Natural killer cell (primary cell): Measurements from ENCODE around the gene RCCD1. TPM values are rescaled to one million over a fixed set of nuclear protein-coding genes. Genes with fewer than 3 reads are reported as not detected.
A peak's percentile ranks its signal among the peaks of the same experiment; 100 is the strongest.

Experiments
- ATAC-seq, 3 donors: fragments of 150-1000 bp in 2 of 3; fragments of 200-7000 bp in 1 of 3; cut with Tn5 transposase; 1 replicate in 1 of 3; 2 replicates in 2 of 3; pipeline ENCODE4 v1.10.0; 2021; ENCODE audit warnings: mild to moderate bottlenecking in 2 of 3, moderate library complexity in 2 of 3
- DNase-seq, 2 donors: peaks; one replicate each; pipeline versions ENCODE4 v3.0.0 to v3.0.0-alpha.2; 2013 to 2021; ENCODE audit warnings: mixed read lengths in 1 of 2
- H3K27ac ChIP-seq: one replicate; pipeline ENCODE4 v1.5.1; 2013; ENCODE audit warnings: mild to moderate bottlenecking, low read length
- H3K27me3 ChIP-seq: one replicate; pipeline ENCODE4 v1.6.1; 2013; ENCODE audit warnings: low read length; ENCODE audit not compliant: control insufficient read depth, insufficient read depth
- H3K36me3 ChIP-seq: one replicate; pipeline ENCODE4 v1.6.1; 2013; ENCODE audit warnings: low read length; ENCODE audit not compliant: control insufficient read depth, insufficient read depth
- H3K4me1 ChIP-seq: one replicate; pipeline ENCODE4 v1.6.1; 2013; ENCODE audit warnings: low read length; ENCODE audit not compliant: control insufficient read depth, insufficient read depth
- H3K4me3 ChIP-seq: one replicate; pipeline ENCODE4 v1.5.1; 2013; ENCODE audit warnings: low read length
- H3K9me3 ChIP-seq: one replicate; pipeline ENCODE4 v1.6.1; 2013; ENCODE audit warnings: low read length; ENCODE audit not compliant: control insufficient read depth, insufficient read depth
- H3K27ac Mint-ChIP-seq, 2 donors: one replicate each; pipeline ENCODE4 v1.8.0; 2022; ENCODE audit warnings: mild to moderate bottlenecking in 2 of 2, mixed read lengths in 2 of 2, moderate library complexity in 1 of 2
- H3K27me3 Mint-ChIP-seq, 2 donors: one replicate each; pipeline ENCODE4 v1.8.0; 2022; ENCODE audit warnings: low read depth in 2 of 2, mixed read lengths in 2 of 2
- H3K36me3 Mint-ChIP-seq: one replicate; pipeline ENCODE4 v1.8.0; 2022; ENCODE audit warnings: mixed read lengths
- H3K4me1 Mint-ChIP-seq, 2 donors: one replicate each; pipeline ENCODE4 v1.8.0; 2022; ENCODE audit warnings: mixed read lengths in 2 of 2
- H3K4me3 Mint-ChIP-seq: one replicate; pipeline ENCODE4 v1.8.0; 2022; ENCODE audit warnings: mild to moderate bottlenecking, moderate library complexity, mixed read lengths
- H3K9me3 Mint-ChIP-seq, 2 donors: one replicate each; pipeline ENCODE4 v1.8.0; 2022; ENCODE audit warnings: mixed read lengths in 2 of 2
- CTCF ChIP-seq: fragments of 200-600 bp; IDR thresholded peaks from one replicate; pipeline ENCODE4 v1.8.0; 2022; ENCODE audit warnings: antibody characterized with exemption
- WGBS: methylation state at CpG from one replicate; pipeline ENCODE4 v1.1.7; 2013; ENCODE audit warnings: missing lambda C conversion rate; ENCODE audit not compliant: insufficient coverage; 5-methylcytosine and 5-hydroxymethylcytosine counted together
- intact Hi-C: fragments of 100-400 bp; cut with micrococcal nuclease; formaldehyde crosslinking; loops from one replicate; pipeline ENCODE4 v1.14.2; 2022
- total RNA-seq, 4 donors: library from RNA; stranded (reverse); fragments of 120-200 nt in 1 of 4; gene quantifications; one replicate each; pipeline versions ENCODE4 v1.2.3 to v1.2.4, GENCODE V29; 2013 to 2022

RCCD1 gene
- total RNA-seq, 3 donors from 2014 or later (not counting 1 experiment from before 2014, with no cell fraction given) = 4.2 to 5.4 (median 5.1) TPM

- Histone ChIP-seq H3K36me3 (peaks cover 94% of the 10 kb centered on the region), H3K27me3 (no peaks in the 10 kb centered on the region), H3K9me3 (no peaks in the 10 kb centered on the region), H3K4me1 (peaks cover 14% of the 10 kb centered on the region), H3K4me3 (no peak overlapping the region), H3K27ac (no peak overlapping the region)
- H3K9me3 Mint-ChIP-seq = no peaks in the 10 kb centered on the region
- H3K4me3 Mint-ChIP-seq = no peak overlapping the region
- peaks cover 0 to 5% of the 10 kb centered on the region in 2 donors for H3K4me1 Mint-ChIP-seq
- 62% methylated on average over 6 of the region's 7 CpGs for WGBS
- TF ChIP-seq CTCF = no peak
- H3K27me3 Mint-ChIP-seq = no peaks in the 10 kb centered on the region
- H3K36me3 Mint-ChIP-seq = peaks cover 6% of the 10 kb centered on the region
- no peak for DNase-seq
- peak in 1 of 3 donors; percentile 18 for ATAC-seq
- H3K27ac Mint-ChIP-seq = peak overlapping the region in 1 of 2 donors; percentile 38
- intact Hi-C loops = no loop called here
Measured at GRCh38 chr15:90915216-90915807, 39.4 kb upstream of the RCCD1 start.

DNA sequence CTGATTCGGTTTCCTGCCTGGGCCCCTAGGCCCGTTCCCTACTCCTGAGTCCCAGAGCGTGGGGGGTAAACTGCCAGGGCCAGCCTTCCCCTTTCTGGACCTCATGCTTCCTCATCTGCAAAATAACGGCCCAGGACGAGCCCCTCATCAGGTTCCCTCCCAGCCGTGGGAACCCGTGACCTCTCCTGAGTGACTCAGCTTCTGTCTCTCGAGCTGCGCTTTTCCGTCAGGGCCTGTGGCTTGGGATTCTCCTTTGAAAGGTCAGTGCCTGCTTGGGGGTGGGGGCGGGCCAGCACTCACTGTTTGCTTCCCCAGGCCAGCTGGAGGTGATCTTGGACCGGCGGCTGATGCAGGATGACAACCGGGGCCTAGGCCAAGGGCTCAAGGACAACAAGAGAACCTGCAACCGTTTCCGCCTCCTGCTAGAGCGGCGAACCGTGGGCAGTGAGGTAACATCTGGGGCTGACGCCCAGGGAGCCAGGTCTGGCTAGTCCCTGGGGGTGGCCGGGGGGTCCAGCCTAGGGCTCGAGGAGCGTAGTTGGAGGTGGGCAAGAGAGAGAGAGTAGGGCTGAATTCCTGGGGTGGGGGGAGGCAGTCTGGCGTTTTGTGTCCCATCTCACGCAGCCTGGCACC is 38.8 kb upstream of the RCCD1 start:
- ATAC-seq (peak in 2 of 3 donors; percentile 22 to 59), DNase-seq (no peak)
- Histone ChIP-seq H3K9me3 (no peaks in the 10 kb centered on the region), H3K27me3 (no peaks in the 10 kb centered on the region), H3K27ac (no peak overlapping the region), H3K4me3 (no peak overlapping the region), H3K4me1 (peaks cover 14% of the 10 kb centered on the region), H3K36me3 (peaks cover 93% of the 10 kb centered on the region)
- Mint-ChIP-seq H3K27me3 (no peaks in the 10 kb centered on the region), H3K4me3 (no peak overlapping the region), H3K27ac (peak overlapping the region in 1 of 2 donors; percentile 38), H3K36me3 (peaks cover 9% of the 10 kb centered on the region), H3K9me3 (no peaks in the 10 kb centered on the region), H3K4me1 (peaks cover 0 to 5% of the 10 kb centered on the region in 2 donors)
- intact Hi-C loops = no loop called here
- 75% methylated on average over 25 of the region's 25 CpGs for WGBS
- TF ChIP-seq CTCF = no peak

DNA sequence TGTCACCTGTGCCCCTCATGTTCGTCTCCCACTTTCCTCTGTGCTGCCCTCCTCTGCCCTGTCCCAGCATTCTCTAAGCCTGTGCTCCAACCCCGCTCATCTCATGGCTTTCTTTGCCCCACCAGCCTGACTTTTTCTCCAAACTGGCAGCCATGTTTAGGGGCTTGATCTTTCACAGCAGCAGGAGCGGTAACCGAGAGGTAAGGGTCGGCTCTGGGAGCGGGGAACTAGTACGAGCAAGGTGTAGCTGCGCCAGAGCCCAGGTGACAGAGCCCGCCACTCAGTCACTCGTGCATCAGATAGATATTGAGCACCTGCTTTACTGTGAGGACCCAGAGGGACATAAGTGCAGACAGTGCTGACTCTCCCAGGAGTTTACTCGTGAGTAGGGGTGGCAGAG is 38.2 kb upstream of the RCCD1 start:
- DNase-seq (no peak), ATAC-seq (no peak)
- 79% methylated on average over 11 of the region's 11 CpGs for WGBS
- H3K36me3 ChIP-seq = peaks cover 92% of the 10 kb centered on the region
- Mint-ChIP-seq H3K4me1 (peaks cover 0 to 5% of the 10 kb centered on the region in 2 donors), H3K27ac (peak overlapping the region in 1 of 2 donors; percentile 12), H3K4me3 (no peak overlapping the region), H3K9me3 (no peaks in the 10 kb centered on the region), H3K27me3 (no peaks in the 10 kb centered on the region), H3K36me3 (peaks cover 15% of the 10 kb centered on the region)
- no peaks in the 10 kb centered on the region for H3K27me3 ChIP-seq
- H3K9me3 ChIP-seq = no peaks in the 10 kb centered on the region
- TF ChIP-seq CTCF = no peak
- peaks cover 14% of the 10 kb centered on the region for H3K4me1 ChIP-seq
- H3K4me3 ChIP-seq = no peak overlapping the region
- no peak overlapping the region for H3K27ac ChIP-seq
- intact Hi-C loops = no loop called here
